ENCODE measurements around the gene TOB2. TPM values are rescaled to one million over a fixed set of nuclear protein-coding genes. Genes with fewer than 3 reads are reported as not detected.

The TOB2 gene
- total RNA-seq, 2 donors from 2014 or later: 38.5 to 40.8 TPM

DNA sequence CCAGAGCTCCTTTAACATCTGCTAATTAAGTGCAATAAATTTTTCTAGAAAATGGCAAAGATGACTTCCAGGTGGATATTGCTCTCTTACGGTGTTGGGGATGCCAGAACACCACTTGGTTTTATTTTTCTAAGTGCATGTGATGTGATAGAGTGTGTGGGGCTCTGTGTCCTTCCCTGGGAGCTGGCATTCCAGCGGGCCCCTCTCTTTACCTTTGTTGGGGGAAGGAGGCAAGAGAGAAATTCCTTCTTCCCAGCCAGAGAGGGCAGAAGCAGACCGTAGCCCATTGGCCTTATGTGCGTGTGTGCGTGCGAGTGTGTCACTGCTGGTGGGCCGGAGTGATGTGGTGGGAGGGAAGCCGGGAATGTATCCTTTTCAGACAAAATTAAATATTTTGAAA, 47.7 kb downstream of the TOB2 start:
- Mint-ChIP-seq H3K36me3 (ENCODE audit: low read depth) (no peaks in the 10 kb centered on the region), H3K4me1 (peaks cover 5% of the 10 kb centered on the region), H3K27ac (no peak overlapping the region), H3K4me3 (no peak overlapping the region), H3K9me3 (no peaks in the 10 kb centered on the region), H3K27me3 (no peaks in the 10 kb centered on the region)
- ATAC-seq (replicated peaks): no peak

DNA sequence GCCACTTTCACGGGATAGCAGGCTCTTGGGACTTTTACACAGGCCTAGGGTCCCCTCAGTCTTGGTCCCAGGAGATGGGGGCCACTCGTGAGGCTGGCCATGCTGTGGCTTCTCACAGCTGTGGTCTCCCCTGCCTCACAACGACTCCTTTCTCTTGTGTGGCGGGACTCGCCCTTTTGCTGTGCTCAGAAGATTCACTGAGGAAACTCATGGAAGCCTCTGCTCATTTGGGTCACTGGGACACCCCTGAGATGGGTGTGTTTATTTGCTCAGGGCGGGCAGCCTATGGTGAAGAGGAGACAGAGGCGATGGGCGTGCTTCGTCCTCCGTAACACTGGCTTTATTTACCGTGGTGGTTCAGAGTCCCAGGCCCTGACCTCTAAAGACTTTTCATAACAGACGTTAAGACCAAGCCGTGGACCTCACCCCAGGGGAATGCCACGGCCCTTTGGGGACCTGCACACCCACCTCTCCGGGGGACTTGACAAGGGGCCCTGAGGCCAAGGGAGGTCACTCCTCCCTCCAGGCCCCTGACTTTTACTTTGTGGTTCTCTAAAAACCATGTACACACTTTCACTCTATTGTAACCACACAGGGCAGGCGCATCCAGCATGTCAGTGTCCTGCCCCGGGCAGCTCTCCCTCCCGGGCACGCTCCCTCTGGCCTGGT, 49.3 kb downstream of the TOB2 start:
- Mint-ChIP-seq H3K9me3 (no peaks in the 10 kb centered on the region), H3K27ac (no peak overlapping the region), H3K36me3 (ENCODE audit: low read depth) (no peaks in the 10 kb centered on the region), H3K4me1 (no peaks in the 10 kb centered on the region), H3K27me3 (no peaks in the 10 kb centered on the region), H3K4me3 (no peak overlapping the region)
- no peak for ATAC-seq (replicated peaks)

DNA sequence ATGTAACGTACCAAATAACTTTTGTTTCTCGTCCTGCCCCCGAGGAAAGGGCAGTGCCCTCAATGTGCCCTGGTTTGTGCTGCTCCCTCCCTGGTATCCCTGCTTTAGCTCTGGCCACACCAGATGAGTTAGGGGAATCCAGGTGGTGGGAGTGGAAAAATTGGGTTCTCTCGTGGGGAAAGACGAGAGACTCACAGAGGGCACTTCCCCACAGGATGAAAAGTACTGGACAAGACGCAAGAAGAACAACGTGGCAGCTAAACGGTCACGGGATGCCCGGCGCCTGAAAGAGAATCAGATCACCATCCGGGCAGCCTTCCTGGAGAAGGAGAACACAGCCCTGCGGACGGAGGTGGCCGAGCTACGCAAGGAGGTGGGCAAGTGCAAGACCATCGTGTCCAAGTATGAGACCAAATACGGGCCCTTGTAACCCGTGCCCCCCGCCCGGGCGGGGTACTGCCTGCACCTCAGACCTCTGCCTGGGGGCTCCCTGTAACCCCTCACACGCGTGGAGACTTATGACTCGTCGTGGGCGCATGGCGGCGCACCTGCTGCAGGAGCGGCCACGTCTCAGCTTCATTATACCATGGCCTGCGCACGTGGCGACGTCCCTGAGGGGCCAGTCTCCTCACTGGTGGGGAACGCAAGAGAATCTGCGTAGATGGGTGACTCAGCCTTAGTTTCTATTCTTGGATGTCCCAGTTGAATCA, 50.9 kb downstream of the TOB2 start:
- Mint-ChIP-seq H3K27ac (no peak overlapping the region), H3K4me1 (no peaks in the 10 kb centered on the region), H3K27me3 (no peaks in the 10 kb centered on the region), H3K36me3 (ENCODE audit: low read depth) (peaks cover 4% of the 10 kb centered on the region), H3K9me3 (no peaks in the 10 kb centered on the region), H3K4me3 (no peak overlapping the region)
- ATAC-seq (replicated peaks): no peak

DNA sequence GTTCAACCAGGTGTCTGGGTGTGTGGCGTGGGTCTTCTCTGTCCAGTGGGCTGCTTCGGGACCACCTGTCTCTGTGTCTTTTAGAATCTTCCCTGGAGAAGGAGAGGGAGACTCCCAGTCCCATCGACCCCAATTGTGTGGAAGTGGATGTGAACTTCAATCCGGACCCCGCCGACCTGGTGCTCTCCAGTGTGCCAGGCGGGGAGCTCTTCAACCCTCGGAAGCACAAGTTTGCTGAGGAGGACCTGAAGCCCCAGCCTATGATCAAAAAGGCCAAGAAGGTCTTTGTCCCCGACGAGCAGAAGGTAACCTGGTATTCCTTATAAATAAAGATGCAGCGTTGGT, 52.6 kb downstream of the TOB2 start:
- Mint-ChIP-seq H3K9me3 (no peaks in the 10 kb centered on the region), H3K27me3 (no peaks in the 10 kb centered on the region), H3K4me1 (no peaks in the 10 kb centered on the region), H3K4me3 (no peak overlapping the region), H3K36me3 (ENCODE audit: low read depth) (peaks cover 6% of the 10 kb centered on the region), H3K27ac (no peak overlapping the region)
- ATAC-seq (replicated peaks): no peak

DNA sequence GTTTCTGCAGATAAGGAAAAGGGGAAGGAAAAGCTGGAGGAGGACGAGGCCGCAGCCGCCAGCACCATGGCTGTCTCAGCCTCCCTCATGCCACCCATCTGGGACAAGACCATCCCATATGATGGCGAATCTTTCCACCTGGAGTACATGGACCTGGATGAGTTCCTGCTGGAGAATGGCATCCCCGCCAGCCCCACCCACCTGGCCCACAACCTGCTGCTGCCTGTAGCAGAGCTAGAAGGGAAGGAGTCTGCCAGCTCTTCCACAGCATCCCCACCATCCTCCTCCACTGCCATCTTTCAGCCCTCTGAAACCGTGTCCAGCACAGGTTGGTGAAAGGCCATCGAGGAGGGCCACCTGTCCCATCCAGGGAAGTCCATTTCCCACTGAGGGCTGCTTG, 59.3 kb downstream of the TOB2 start:
- Mint-ChIP-seq H3K27ac (no peak overlapping the region), H3K36me3 (ENCODE audit: low read depth) (peaks cover 13% of the 10 kb centered on the region), H3K4me3 (no peak overlapping the region), H3K9me3 (no peaks in the 10 kb centered on the region), H3K4me1 (no peaks in the 10 kb centered on the region), H3K27me3 (no peaks in the 10 kb centered on the region)
- no peak for ATAC-seq (replicated peaks)

DNA sequence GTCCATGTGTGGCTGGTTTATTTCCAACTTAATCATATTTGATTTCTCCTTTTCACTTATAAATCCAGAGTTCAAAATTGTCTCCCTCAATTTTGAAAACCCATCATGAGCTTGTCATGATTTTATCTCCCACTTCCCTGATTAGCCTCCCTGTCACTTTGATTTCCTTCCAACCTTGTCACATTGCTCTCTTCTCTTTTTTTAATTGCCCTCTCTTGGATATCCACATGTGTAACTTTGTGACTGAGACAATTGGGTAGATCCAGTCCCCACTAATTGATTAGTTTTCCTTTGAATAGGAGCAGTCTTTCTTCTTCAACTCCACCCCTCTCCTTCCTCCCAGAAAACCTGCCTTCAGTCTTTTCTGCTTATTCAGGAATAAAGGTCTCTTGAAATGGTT, 62.5 kb downstream of the TOB2 start:
- Mint-ChIP-seq H3K4me3 (peak overlapping the region; percentile 86), H3K9me3 (no peaks in the 10 kb centered on the region)

More for the DNA sequence above, 62.5 kb downstream of the TOB2 start:
- Mint-ChIP-seq H3K27me3 (no peaks in the 10 kb centered on the region), H3K27ac (no peak overlapping the region), H3K36me3 (ENCODE audit: low read depth) (peaks cover 8% of the 10 kb centered on the region), H3K4me1 (no peaks in the 10 kb centered on the region)
- no peak for ATAC-seq (replicated peaks)

Other genes with a start within 250 kb of the TOB2 start
- 10 to 100 TPM; 23.0 to 37.3 TPM for gene L3MBTL2, start 241.5 kb downstream of the TOB2 start, total RNA-seq
- under 1 TPM; 0.41 to 0.50 TPM for gene CHADL, start 205.9 kb downstream of the TOB2 start, total RNA-seq
- 100 to 1,000 TPM in 1 of 2 donors, 10 to 100 TPM in 1; 81.6 to 166 TPM for gene RANGAP1, start 160.6 kb downstream of the TOB2 start, total RNA-seq
- gene ZC3H7B, start 145.3 kb downstream of the TOB2 start, total RNA-seq: 10 to 100 TPM; 28.3 to 48.6 TPM
- 1 to 10 TPM; 2.4 to 4.0 TPM for gene TEF, start 64.9 kb downstream of the TOB2 start, total RNA-seq
- gene PHF5A, start 21.9 kb upstream of the TOB2 start, total RNA-seq: 10 to 100 TPM; 34.3 to 92.0 TPM
- gene ACO2, start 22.3 kb upstream of the TOB2 start, total RNA-seq: 100 to 1,000 TPM in 1 of 2 donors, 10 to 100 TPM in 1; 67.8 to 106 TPM
- 10 to 100 TPM; 19.5 to 58.2 TPM for gene POLR3H, start 97.7 kb upstream of the TOB2 start, total RNA-seq
- not detected for gene CSDC2, start 114.2 kb upstream of the TOB2 start, total RNA-seq
- gene PMM1, start 143.0 kb upstream of the TOB2 start, total RNA-seq: 10 to 100 TPM; 41.0 to 54.7 TPM
- 10 to 100 TPM; 31.1 to 60.3 TPM for gene DESI1, start 174.2 kb upstream of the TOB2 start, total RNA-seq
- 100 to 1,000 TPM; 237 to 428 TPM for gene XRCC6, start 174.5 kb upstream of the TOB2 start, total RNA-seq
- 100 to 1,000 TPM; 175 to 256 TPM for gene SNU13, start 242.1 kb upstream of the TOB2 start, total RNA-seq

All from activated T-helper 17 cell treated with anti-CD3 and anti-CD28 coated beads, Interleukin-2, amount 50 U/mL, for 72 hours (primary cell).